Measurements from ENCODE around the gene CPEB3.
A peak's percentile ranks its signal among the peaks of the same experiment; 100 is the strongest.

The CPEB3 gene

GRCh38 chr10:92265687-92266258 is 25.1 kb downstream of the CPEB3 start:
- no peaks in the 10 kb centered on the region for H3K4me1 ChIP-seq (ENCODE audit: control insufficient read depth, insufficient read depth, low read length, unreplicated experiment)
- peaks cover 2% of the 10 kb centered on the region for H3K79me2 ChIP-seq (ENCODE audit: control insufficient read depth, insufficient read depth, low read length, unreplicated experiment)
- no peaks in the 10 kb centered on the region for H3K36me3 ChIP-seq (ENCODE audit: insufficient read depth, low read length)
- no peak overlapping the region for H2AFZ ChIP-seq (ENCODE audit: low read length, unreplicated experiment)
- H3K27ac ChIP-seq (ENCODE audit: low read depth, low read length), result no peak overlapping the region
- no peak overlapping the region for H3K4me3 ChIP-seq (ENCODE audit: low read depth, low read length)
- no peaks in the 10 kb centered on the region for H3K27me3 ChIP-seq (ENCODE audit: insufficient read depth, low read length)

GRCh38 chr10:92264249-92264648 is 26.6 kb downstream of the CPEB3 start:
- H3K36me3 ChIP-seq (ENCODE audit: insufficient read depth, low read length), result no peaks in the 10 kb centered on the region
- H2AFZ ChIP-seq (ENCODE audit: low read length, unreplicated experiment), result no peak overlapping the region
- no peaks in the 10 kb centered on the region for H3K4me1 ChIP-seq (ENCODE audit: control insufficient read depth, insufficient read depth, low read length, unreplicated experiment)
- H3K27ac ChIP-seq (ENCODE audit: low read depth, low read length), result no peak overlapping the region
- no peaks in the 10 kb centered on the region for H3K79me2 ChIP-seq (ENCODE audit: control insufficient read depth, insufficient read depth, low read length, unreplicated experiment)
- H3K4me3 ChIP-seq (ENCODE audit: low read depth, low read length), result no peak overlapping the region
- H3K27me3 ChIP-seq (ENCODE audit: insufficient read depth, low read length), result no peaks in the 10 kb centered on the region

- Histone ChIP-seq H3K36me3 (ENCODE audit: insufficient read depth, low read length) (no peaks in the 10 kb centered on the region), H2AFZ (ENCODE audit: low read length, unreplicated experiment) (no peak overlapping the region), H3K79me2 (ENCODE audit: control insufficient read depth, insufficient read depth, low read length, unreplicated experiment) (no peaks in the 10 kb centered on the region), H3K27ac (ENCODE audit: low read depth, low read length) (no peak overlapping the region), H3K4me1 (ENCODE audit: control insufficient read depth, insufficient read depth, low read length, unreplicated experiment) (no peaks in the 10 kb centered on the region), H3K4me3 (ENCODE audit: low read depth, low read length) (no peak overlapping the region), H3K27me3 (ENCODE audit: insufficient read depth, low read length) (no peaks in the 10 kb centered on the region)
These were observed 27.5 kb downstream of the CPEB3 start for GRCh38 chr10:92263396-92263795.

GRCh38 chr10:92248566-92248965 is 42.3 kb downstream of the CPEB3 start:
- no peaks in the 10 kb centered on the region for H3K36me3 ChIP-seq (ENCODE audit: insufficient read depth, low read length)
- H3K27me3 ChIP-seq (ENCODE audit: insufficient read depth, low read length), result no peaks in the 10 kb centered on the region
- H3K4me1 ChIP-seq (ENCODE audit: control insufficient read depth, insufficient read depth, low read length, unreplicated experiment), result no peaks in the 10 kb centered on the region
- no peak overlapping the region for H2AFZ ChIP-seq (ENCODE audit: low read length, unreplicated experiment)
- H3K27ac ChIP-seq (ENCODE audit: low read depth, low read length), result no peak overlapping the region
- no peak overlapping the region for H3K4me3 ChIP-seq (ENCODE audit: low read depth, low read length)
- H3K79me2 ChIP-seq (ENCODE audit: control insufficient read depth, insufficient read depth, low read length, unreplicated experiment), result no peaks in the 10 kb centered on the region

GRCh38 chr10:92244796-92245195 is 46.1 kb downstream of the CPEB3 start:
- Histone ChIP-seq H3K4me1 (ENCODE audit: control insufficient read depth, insufficient read depth, low read length, unreplicated experiment) (peaks cover 6% of the 10 kb centered on the region), H3K36me3 (ENCODE audit: insufficient read depth, low read length) (no peaks in the 10 kb centered on the region), H3K27ac (ENCODE audit: low read depth, low read length) (no peak overlapping the region), H3K79me2 (ENCODE audit: control insufficient read depth, insufficient read depth, low read length, unreplicated experiment) (no peaks in the 10 kb centered on the region), H3K27me3 (ENCODE audit: insufficient read depth, low read length) (no peaks in the 10 kb centered on the region), H2AFZ (ENCODE audit: low read length, unreplicated experiment) (no peak overlapping the region), H3K4me3 (ENCODE audit: low read depth, low read length) (no peak overlapping the region)

GRCh38 chr10:92242910-92243671 is 47.8 kb downstream of the CPEB3 start:
- H3K36me3 ChIP-seq (ENCODE audit: insufficient read depth, low read length), result no peaks in the 10 kb centered on the region
- no peaks in the 10 kb centered on the region for H3K79me2 ChIP-seq (ENCODE audit: control insufficient read depth, insufficient read depth, low read length, unreplicated experiment)
- H3K4me1 ChIP-seq (ENCODE audit: control insufficient read depth, insufficient read depth, low read length, unreplicated experiment), result peaks cover 12% of the 10 kb centered on the region
- H3K27me3 ChIP-seq (ENCODE audit: insufficient read depth, low read length), result no peaks in the 10 kb centered on the region
- H2AFZ ChIP-seq (ENCODE audit: low read length, unreplicated experiment), result no peak overlapping the region
- no peak overlapping the region for H3K27ac ChIP-seq (ENCODE audit: low read depth, low read length)
- peak overlapping the region; percentile 64 for H3K4me3 ChIP-seq (ENCODE audit: low read depth, low read length)

- H3K79me2 ChIP-seq (ENCODE audit: control insufficient read depth, insufficient read depth, low read length, unreplicated experiment), result no peaks in the 10 kb centered on the region
- H3K4me3 ChIP-seq (ENCODE audit: low read depth, low read length), result no peak overlapping the region
- peaks cover 15% of the 10 kb centered on the region for H3K4me1 ChIP-seq (ENCODE audit: control insufficient read depth, insufficient read depth, low read length, unreplicated experiment)
- no peaks in the 10 kb centered on the region for H3K27me3 ChIP-seq (ENCODE audit: insufficient read depth, low read length)
- H3K36me3 ChIP-seq (ENCODE audit: insufficient read depth, low read length), result no peaks in the 10 kb centered on the region
- H2AFZ ChIP-seq (ENCODE audit: low read length, unreplicated experiment), result no peak overlapping the region
- H3K27ac ChIP-seq (ENCODE audit: low read depth, low read length), result no peak overlapping the region
These were observed 48.5 kb downstream of the CPEB3 start for GRCh38 chr10:92242380-92242779.

GRCh38 chr10:92241501-92241900 is 49.4 kb downstream of the CPEB3 start:
- peak overlapping the region; percentile 40 for H3K27ac ChIP-seq (ENCODE audit: low read depth, low read length)
- no peaks in the 10 kb centered on the region for H3K79me2 ChIP-seq (ENCODE audit: control insufficient read depth, insufficient read depth, low read length, unreplicated experiment)
- H3K4me1 ChIP-seq (ENCODE audit: control insufficient read depth, insufficient read depth, low read length, unreplicated experiment), result peaks cover 15% of the 10 kb centered on the region
- H3K36me3 ChIP-seq (ENCODE audit: insufficient read depth, low read length), result no peaks in the 10 kb centered on the region
- H3K4me3 ChIP-seq (ENCODE audit: low read depth, low read length), result peak overlapping the region; percentile 84
- H3K27me3 ChIP-seq (ENCODE audit: insufficient read depth, low read length), result no peaks in the 10 kb centered on the region
- H2AFZ ChIP-seq (ENCODE audit: low read length, unreplicated experiment), result peak overlapping the region; percentile 63

GRCh38 chr10:92241158-92241500 is 49.7 kb downstream of the CPEB3 start:
- peak overlapping the region; percentile 84 for H3K4me3 ChIP-seq (ENCODE audit: low read depth, low read length)
- H3K79me2 ChIP-seq (ENCODE audit: control insufficient read depth, insufficient read depth, low read length, unreplicated experiment), result no peaks in the 10 kb centered on the region
- H3K4me1 ChIP-seq (ENCODE audit: control insufficient read depth, insufficient read depth, low read length, unreplicated experiment), result peaks cover 15% of the 10 kb centered on the region
- peak overlapping the region; percentile 63 for H2AFZ ChIP-seq (ENCODE audit: low read length, unreplicated experiment)
- H3K27me3 ChIP-seq (ENCODE audit: insufficient read depth, low read length), result no peaks in the 10 kb centered on the region
- H3K27ac ChIP-seq (ENCODE audit: low read depth, low read length), result peak overlapping the region; percentile 40
- no peaks in the 10 kb centered on the region for H3K36me3 ChIP-seq (ENCODE audit: insufficient read depth, low read length)

GRCh38 chr10:92240289-92241157 is 50.4 kb downstream of the CPEB3 start:
- H3K27ac ChIP-seq (ENCODE audit: low read depth, low read length), result peak overlapping the region; percentile 40
- no peaks in the 10 kb centered on the region for H3K36me3 ChIP-seq (ENCODE audit: insufficient read depth, low read length)
- H2AFZ ChIP-seq (ENCODE audit: low read length, unreplicated experiment), result peak overlapping the region; percentile 63
- no peaks in the 10 kb centered on the region for H3K27me3 ChIP-seq (ENCODE audit: insufficient read depth, low read length)
- no peaks in the 10 kb centered on the region for H3K79me2 ChIP-seq (ENCODE audit: control insufficient read depth, insufficient read depth, low read length, unreplicated experiment)
- H3K4me1 ChIP-seq (ENCODE audit: control insufficient read depth, insufficient read depth, low read length, unreplicated experiment), result peaks cover 15% of the 10 kb centered on the region
- H3K4me3 ChIP-seq (ENCODE audit: low read depth, low read length), result peak overlapping the region; percentile 84

Measured in ACC112 (cell line).